HCT116 (cell line): ENCODE measurements around the gene PSD. TPM values are rescaled to one million over a fixed set of nuclear protein-coding genes. Genes with fewer than 3 reads are reported as not detected.

ENCODE experiments used
- ATAC-seq: fragments of 200-7000 bp; cut with Tn5 transposase; 2 replicates; pipeline ENCODE4 v1.9.1; 2020; ENCODE audit warnings: mild to moderate bottlenecking, moderate library complexity
- Bru-seq: library from RNA; stranded (reverse); fragments of 400-500 nt; gene quantifications from one replicate; lab custom pipeline; 2021; lab: Mats Ljungman, UMichigan
- BruChase-seq, 2 experiments: library from RNA; stranded (reverse); fragments of 400-500 nt; gene quantifications; one replicate each; lab custom pipeline; 2021; lab: Mats Ljungman, UMichigan
- BruUV-seq: library from RNA; stranded (reverse); fragments of 400-500 nt; replicated peaks from 2 replicates; lab custom pipeline; 2021; lab: Mats Ljungman, UMichigan
- CTCF ChIA-PET: fragments of 300-600 bp; sonication (Branson Sonifier 250); formaldehyde crosslinking; loops from one replicate; lab custom pipeline; 2021; ENCODE audit warnings: antibody characterized with exemption; lab: Charles Lee
- POLR2A ChIA-PET: fragments of 300-600, 350-600 bp; sonication (Branson Sonifier 250); formaldehyde crosslinking; loops from one replicate; lab custom pipeline; 2021; ENCODE audit warnings: antibody characterized with exemption; lab: Charles Lee
- RAD21 ChIA-PET, 2 experiments: fragments of 300-600 bp; sonication (Branson Sonifier 250); formaldehyde crosslinking; loops; one replicate each; lab custom pipeline; 2023; ENCODE audit warnings: low total read pairs in 2 of 2; ENCODE audit not compliant: uncharacterized antibody in 2 of 2, unreplicated experiment in 2 of 2, low non-redundant PET in 1 of 2; lab: Charles Lee
- DNase-seq: peaks from one replicate; pipeline ENCODE4 v3.0.0-alpha.2; 2010; ENCODE audit warnings: low read depth, low spot score
- H2AFZ ChIP-seq: fragments of 200-600 bp; shearing (Covaris generic), sonication (generic); 2 replicates; pipeline ENCODE4 v1.6.1; 2017; ENCODE audit warnings: low read depth, mixed run types, mixed read lengths, antibody characterized with exemption, low read length; ENCODE audit not compliant: poor library complexity, severe bottlenecking
- H3K27ac ChIP-seq: 2 replicates; pipeline ENCODE4 v1.5.1; 2012; ENCODE audit warnings: low read depth, low read length
- H3K27me3 ChIP-seq: fragments of 200-600 bp; sonication (generic); 2 replicates; pipeline ENCODE4 v1.6.1; 2016; ENCODE audit warnings: mixed run types, low read length, mixed read lengths; ENCODE audit not compliant: insufficient read depth
- H3K36me3 ChIP-seq, 2 experiments: fragments of 200-500 bp in 1 of 2; fragments of 200-600 bp in 1 of 2; sonication (Bioruptor generic) in 1 of 2; sonication (generic) in 1 of 2; 2 replicates each; pipeline versions ENCODE4 v1.5.1 to v1.6.1; 2014 to 2016; ENCODE audit warnings: low read length in 2 of 2, inconsistent platforms in 1 of 2, mixed read lengths in 1 of 2, mixed run types in 1 of 2; ENCODE audit not compliant: insufficient read depth in 2 of 2, control insufficient read depth in 1 of 2
- H3K4me1 ChIP-seq, 2 experiments: fragments of 200-600 bp in 1 of 2; sonication (generic) in 1 of 2; 2 replicates each; pipeline versions ENCODE4 v1.5.1 to v1.6.1; 2012 to 2017; ENCODE audit warnings: low read length in 2 of 2, inconsistent platforms in 1 of 2, mild to moderate bottlenecking in 1 of 2, mixed read lengths in 1 of 2, mixed run types in 1 of 2, moderate library complexity in 1 of 2; ENCODE audit not compliant: insufficient read depth in 2 of 2, control insufficient read depth in 1 of 2
- H3K4me2 ChIP-seq: fragments of 200-600 bp; sonication (generic); 2 replicates; pipeline ENCODE4 v1.6.1; 2017; ENCODE audit warnings: mixed run types, low read length, mixed read lengths
- H3K4me3 ChIP-seq, 2 experiments: fragments of 200-600 bp in 1 of 2; sonication (generic) in 1 of 2; replicated peaks in 1 of 2; 2 replicates each; pipeline ENCODE4 v1.5.1; 2011 to 2016; ENCODE audit warnings: low read length in 2 of 2, control low read depth in 1 of 2, low read depth in 1 of 2, mild to moderate bottlenecking in 1 of 2, mixed read lengths in 1 of 2, mixed run types in 1 of 2
- H3K79me2 ChIP-seq: fragments of 200-600 bp; sonication (generic); 2 replicates; pipeline ENCODE4 v1.6.1; 2017; ENCODE audit warnings: mild to moderate bottlenecking, mixed run types, low read length, moderate library complexity, mixed read lengths; ENCODE audit not compliant: insufficient read depth
- H3K9ac ChIP-seq: fragments of 200-600 bp; sonication (generic); 2 replicates; pipeline ENCODE4 v1.6.1; 2016; ENCODE audit warnings: low read length, mixed read lengths
- H3K9me2 ChIP-seq: fragments of 200-600 bp; sonication (generic), shearing (Covaris generic); 2 replicates; pipeline ENCODE4 v1.6.1; 2017; ENCODE audit warnings: mixed run types, mild to moderate bottlenecking, moderate library complexity; ENCODE audit not compliant: insufficient read depth
- H3K9me3 ChIP-seq, 2 experiments: fragments of 200-500 bp in 1 of 2; fragments of 200-600 bp in 1 of 2; sonication (Bioruptor generic) in 1 of 2; sonication (generic) in 1 of 2; 2 replicates each; pipeline ENCODE4 v1.6.1; 2014 to 2017; ENCODE audit warnings: low read length in 2 of 2, mixed read lengths in 2 of 2, inconsistent platforms in 1 of 2, low read depth in 1 of 2, mild to moderate bottlenecking in 1 of 2, mixed run types in 1 of 2, moderate library complexity in 1 of 2; ENCODE audit not compliant: control insufficient read depth in 1 of 2, insufficient read depth in 1 of 2
- H4K20me1 ChIP-seq: fragments of 200-600 bp; sonication (generic), shearing (Covaris generic); 2 replicates; pipeline ENCODE4 v1.6.1; 2017; ENCODE audit warnings: mixed run types, mild to moderate bottlenecking, moderate library complexity; ENCODE audit not compliant: insufficient read depth
- ATF3 ChIP-seq: IDR thresholded peaks from 2 replicates; pipeline ENCODE4 v1.6.1; 2012
- CBX3 ChIP-seq: IDR thresholded peaks from 2 replicates; pipeline ENCODE4 v1.6.1; 2012; ENCODE audit warnings: low read depth
- CEBPB ChIP-seq: IDR thresholded peaks from 2 replicates; pipeline ENCODE4 v1.6.1; 2012; ENCODE audit warnings: low read depth
- CTCF ChIP-seq, 3 experiments: fragments of 200-600 bp in 1 of 3; sonication (generic) in 1 of 3; IDR thresholded peaks in 2 of 3; conservative IDR thresholded peaks in 1 of 3; 2 replicates each; pipeline ENCODE4 v1.5.1; 2012 to 2017; ENCODE audit warnings: low read depth in 2 of 3, low read length in 2 of 3, antibody characterized with exemption in 1 of 3, borderline replicate concordance in 1 of 3, control low read depth in 1 of 3, mild to moderate bottlenecking in 1 of 3, mixed read lengths in 1 of 3, mixed run types in 1 of 3, moderate library complexity in 1 of 3; ENCODE audit not compliant: insufficient read depth in 1 of 3
- EGR1 ChIP-seq: IDR thresholded peaks from 2 replicates; pipeline ENCODE4 v1.6.1; 2012; ENCODE audit warnings: low read depth
- EZH2 ChIP-seq: fragments of 200-600 bp; sonication (generic); IDR thresholded peaks from 2 replicates; pipeline ENCODE4 v1.6.1; 2017; ENCODE audit warnings: antibody characterized with exemption, mixed run types
- EZH2phosphoT487 ChIP-seq: fragments of 200-600 bp; IDR thresholded peaks from 2 replicates; pipeline ENCODE4 v1.6.1; 2018; ENCODE audit warnings: antibody characterized with exemption, borderline replicate concordance
- FOSL1 ChIP-seq: IDR thresholded peaks from 2 replicates; pipeline ENCODE4 v1.6.1; 2012; ENCODE audit warnings: low read depth
- JUND ChIP-seq: IDR thresholded peaks from 2 replicates; pipeline ENCODE4 v1.6.1; 2012
- MAX ChIP-seq: IDR thresholded peaks from 2 replicates; pipeline ENCODE4 v1.6.1; 2012
- POLR2A ChIP-seq: IDR thresholded peaks from 2 replicates; pipeline ENCODE4 v1.7.0; 2011; ENCODE audit warnings: borderline replicate concordance; ENCODE audit not compliant: insufficient read depth, insufficient read length; ENCODE audit errors: extremely low read depth
- POLR2AphosphoS5 ChIP-seq: IDR thresholded peaks from 2 replicates; pipeline ENCODE4 v1.6.1; 2011; ENCODE audit warnings: mild to moderate bottlenecking, low read depth, low read length, moderate library complexity
- SIN3A ChIP-seq: IDR thresholded peaks from 2 replicates; pipeline ENCODE4 v1.6.1; 2012; ENCODE audit warnings: low read depth
- SP1 ChIP-seq: IDR thresholded peaks from 2 replicates; pipeline ENCODE4 v1.6.1; 2012; ENCODE audit warnings: low read depth
- SRF ChIP-seq: IDR thresholded peaks from 2 replicates; pipeline ENCODE4 v1.6.1; 2012; ENCODE audit warnings: low read depth
- TCF7L2 ChIP-seq: IDR thresholded peaks from 2 replicates; pipeline ENCODE4 v1.7.0; 2011; ENCODE audit warnings: borderline replicate concordance, inconsistent platforms; ENCODE audit not compliant: insufficient read depth, insufficient read length; ENCODE audit errors: extremely low read depth
- YY1 ChIP-seq: IDR thresholded peaks from 2 replicates; pipeline ENCODE4 v1.6.1; 2011; ENCODE audit warnings: low read length, low read depth, moderate library complexity, mild to moderate bottlenecking; ENCODE audit not compliant: insufficient replicate concordance; ENCODE audit errors: extremely low read depth
- ZBTB33 ChIP-seq: IDR thresholded peaks from 2 replicates; pipeline ENCODE4 v1.6.1; 2011; ENCODE audit warnings: mild to moderate bottlenecking, low read length, moderate library complexity; ENCODE audit not compliant: insufficient replicate concordance; ENCODE audit errors: extremely low read depth
- ZFX ChIP-seq: fragments of 450-650 bp; IDR thresholded peaks from 2 replicates; pipeline ENCODE4 v1.6.1; 2017
- ZNF274 ChIP-seq: fragments of 200-500 bp; sonication (Bioruptor generic); IDR thresholded peaks from 2 replicates; pipeline ENCODE4 v1.6.1; 2014; ENCODE audit warnings: mild to moderate bottlenecking, low read depth, low read length, inconsistent platforms
- intact Hi-C: fragments of 100-400 bp; cut with micrococcal nuclease; formaldehyde crosslinking; loops from 2 replicates; pipeline ENCODE4 v1.10.0; 2022
- long read RNA-seq: library from polyadenylated mRNA; unstranded; transcript quantifications from one replicate; pipeline ENCODE4 v2.0.0, GENCODE V29; 2021; ENCODE audit not compliant: unreplicated experiment
- polyA plus RNA-seq: library from polyadenylated mRNA; unstranded; fragments of >200 nt; gene quantifications from 2 replicates; pipeline ENCODE4 v1.2.1, GENCODE V29; 2012; ENCODE audit warnings: missing spikeins
- total RNA-seq: library from RNA; stranded (reverse); gene quantifications from one replicate; pipeline ENCODE4 v1.2.1, GENCODE V29; 2021; ENCODE audit not compliant: unreplicated experiment

Gene PSD
- 9.7 TPM for total RNA-seq
- 8.5 and 8.7 TPM in 2 replicates for polyA plus RNA-seq
- percentile 41 among the genes with signal in this experiment for Bru-seq, nascent RNA
- percentile 52 among the genes with signal in this experiment for BruChase-seq, experiment 1, labeled RNA remaining after a 6-hour chase
- BruChase-seq, experiment 2, labeled RNA remaining after a 2-hour chase: percentile 50 among the genes with signal in this experiment
- long read RNA-seq, partial matches to known transcripts: 2 of 6 reads
- long read RNA-seq, other reads (novel, unspliced or antisense): 4 of 6 reads

- no peak for ATAC-seq
- BruUV-seq: no TSS peak
- H3K9me2 ChIP-seq: no peaks in the 10 kb centered on the region
- RAD21 ChIA-PET: no interaction called here
- CTCF ChIA-PET: no interaction called here
- no peaks in the 10 kb centered on the region for H3K9me3 ChIP-seq
- TF ChIP-seq POLR2AphosphoS5 (no peak), YY1 (no peak), CEBPB (no peak), ATF3 (no peak), JUND (no peak), MAX (no peak), EZH2phosphoT487 (no peak), POLR2A (no peak), ZNF274 (no peak), SRF (no peak), EZH2 (no peak), CBX3 (no peak), ZFX (no peak), ZBTB33 (no peak), FOSL1 (no peak), TCF7L2 (no peak), CTCF (IDR thresholded peaks at IDR 0.05 in 2 of 3, conservative IDR thresholded peaks at IDR 0.05 in 1 of 3; ENCODE audit: borderline replicate concordance in 1 of 3, insufficient read depth in 1 of 3, low read depth in 2 of 3, low read length in 2 of 3) (no peak), SIN3A (no peak), SP1 (no peak), EGR1 (no peak)
- TF ChIP-seq, all 23 proteins: peak for 0
- Histone ChIP-seq H3K36me3 (peaks cover 0 to 9% of the 10 kb centered on the region in 2 experiments; a peak in 1 of 4 replicates), H2AFZ (peak within 1 kb of the TSS; percentile 70), H3K79me2 (peaks cover 11% of the 10 kb centered on the region), H3K4me1 (peaks cover 15 to 33% of the 10 kb centered on the region in 2 experiments; a peak in 3 of 4 replicates), H3K9ac (peak within 1 kb of the TSS; percentile 87; the same call in 1 of the 2 replicates), H3K27me3 (no peaks in the 10 kb centered on the region), H3K4me3 (peak within 1 kb of the TSS; percentile 87 to 94), H3K27ac (no peak within 1 kb of the TSS), H4K20me1 (no peaks in the 10 kb centered on the region), H3K4me2 (peak within 1 kb of the TSS; percentile 93)
- no peak for DNase-seq
- intact Hi-C loops: no loop called here
- POLR2A ChIA-PET: no interaction called here
Measured at GRCh38 chr10:102418622-102419268, at the start of gene PSD. Gene PSD, minus strand, starts transcription at chr10:102418785. Its CDS starts 1,747 bp downstream, at chr10:102417038.
